ENCODE data around the gene TMEM11. TPM values are rescaled to one million over a fixed set of nuclear protein-coding genes. Genes with fewer than 3 reads are reported as not detected.

Gene TMEM11
- total and polyA plus RNA-seq, 2 of the 8 experiments (the other 6 are each of a cell fraction or from before 2014, with no cell fraction given), result 33.3 to 90.4 TPM

- TF ChIP-seq, protein P1, sequence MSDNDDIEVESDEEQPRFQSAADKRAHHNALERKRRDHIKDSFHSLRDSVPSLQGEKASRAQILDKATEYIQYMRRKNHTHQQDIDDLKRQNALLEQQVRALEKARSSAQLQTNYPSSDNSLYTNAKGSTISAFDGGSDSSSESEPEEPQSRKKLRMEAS (IDR thresholded peaks at IDR 0.05), result no peak
- TF ChIP-seq CTCF (IDR thresholded peaks at IDR 0.05; ENCODE audit: control extremely low read depth in 1 of 3, insufficient read depth in 1 of 3, low read depth in 1 of 3, low read length in 3 of 3) (no peak), POU5F1 (IDR thresholded peaks at IDR 0.05; ENCODE audit: low read depth, low read length) (no peak), TCF12 (IDR thresholded peaks at IDR 0.05; ENCODE audit: low read depth, low read length) (no peak), RBBP5 (IDR thresholded peaks at IDR 0.05; ENCODE audit: borderline replicate concordance, low read depth, low read length) (no peak), TAF1 (IDR thresholded peaks at IDR 0.05; ENCODE audit: low read depth, low read length) (no peak), SP1 (IDR thresholded peaks at IDR 0.05; ENCODE audit: low read depth, low read length) (no peak), EGR1 (IDR thresholded peaks at IDR 0.05; ENCODE audit: borderline replicate concordance, low read depth, low read length) (no peak), YY1 (IDR thresholded peaks at IDR 0.05; ENCODE audit: low read depth, low read length) (no peak), TAF7 (optimal IDR thresholded peaks at IDR 0.05; ENCODE audit: borderline replicate concordance, low read depth, low read length) (no peak)
These were observed 34.5 kb upstream of the TMEM11 start for GRCh38 chr17:21248500-21248899.

More at GRCh38 chr17:21248500-21248899, 34.5 kb upstream of the TMEM11 start:
- Histone ChIP-seq H3K27me3 (replicated peaks in 1 of 4; ENCODE audit: control insufficient read depth in 3 of 4, extremely low read depth in 1 of 4, insufficient read depth in 3 of 4, low read length in 3 of 4) (peaks cover 0 to 6% (median 4%) of the 10 kb centered on the region in 4 experiments; a peak in 2 of 7 replicates), H3K4ac (replicated peaks; ENCODE audit: insufficient read length, low read depth, low read length) (no peak overlapping the region), H2BK15ac (ENCODE audit: low read length) (no peak overlapping the region), H3K56ac (replicated peaks; ENCODE audit: insufficient read length, low read depth, low read length) (no peak overlapping the region), H2BK20ac (ENCODE audit: low read length) (no peak overlapping the region), H3K79me1 (ENCODE audit: low read depth, low read length) (peaks cover 5% of the 10 kb centered on the region), H2AFZ (ENCODE audit: low read length) (no peak overlapping the region), H3K14ac (ENCODE audit: insufficient read length) (no peak overlapping the region), H3K36me3 (ENCODE audit: control insufficient read depth in 2 of 4, insufficient read depth in 4 of 4, low read length in 3 of 4) (no peaks in the 10 kb centered on the region), H3K9me3 (ENCODE audit: insufficient read depth in 2 of 2, low read depth in 1 of 2, low read length in 1 of 2) (no peaks in the 10 kb centered on the region), H4K91ac (replicated peaks; ENCODE audit: insufficient read length, low read length) (no peak overlapping the region), H2AK5ac (ENCODE audit: low read depth, low read length) (no peak overlapping the region), H3K4me3 (ENCODE audit: extremely low read depth in 1 of 4, insufficient read depth in 2 of 4, low read depth in 3 of 4, low read length in 4 of 4) (no peak overlapping the region), H2BK5ac (ENCODE audit: low read depth, low read length) (no peak overlapping the region), H4K5ac (ENCODE audit: insufficient read length, low read depth, low read length) (no peak overlapping the region), H2BK12ac (ENCODE audit: low read depth, low read length) (no peak overlapping the region), H3K27ac (ENCODE audit: low read depth, low read length) (no peak overlapping the region), H3K23me2 (ENCODE audit: low read depth, low read length) (peaks cover 4% of the 10 kb centered on the region; the same call in 1 of the 2 replicates), H3K4me1 (replicated peaks in 1 of 4; ENCODE audit: control insufficient read depth in 3 of 4, insufficient read depth in 4 of 4, low read length in 3 of 4) (peaks cover 0 to 7% (median under 1%) of the 10 kb centered on the region in 4 experiments; a peak in 3 of 7 replicates), H2BK120ac (replicated peaks; ENCODE audit: low read depth, low read length) (no peak overlapping the region), H3K18ac (ENCODE audit: extremely low read depth, low read length) (no peak overlapping the region), H4K20me1 (replicated peaks in 1 of 2; ENCODE audit: control insufficient read depth in 1 of 2, insufficient read depth in 2 of 2, low read length in 2 of 2) (peaks cover 0 to 8% of the 10 kb centered on the region in 2 experiments), H3K9ac (replicated peaks in 1 of 4; ENCODE audit: extremely low read depth in 1 of 4, low read depth in 3 of 4, low read length in 3 of 4) (no peak overlapping the region), H3K79me2 (ENCODE audit: control insufficient read depth in 1 of 2, insufficient read depth in 2 of 2, low read length in 2 of 2) (no peaks in the 10 kb centered on the region), H3K23ac (ENCODE audit: insufficient read length) (no peak overlapping the region), H3K4me2 (ENCODE audit: insufficient read depth in 1 of 2, low read depth in 2 of 2, low read length in 2 of 2) (no peak overlapping the region), H4K8ac (ENCODE audit: extremely low read depth, insufficient read depth, low read length) (no peak overlapping the region)
- ChIA-PET CTCF (ENCODE audit: partially characterized antibody) (interaction anchor here (0.8 to 6.6 kb wide), 5 partner anchors 9 to 37 kb away, joined by 3 to 42 read pairs (median 3); no protein-coding TSS in a partner anchor), POLR2A (ENCODE audit: partially characterized antibody) (interaction anchor here (1.3 kb wide), 1 partner anchor 14 kb away, joined by 3 read pairs; no protein-coding TSS in a partner anchor)
- DNase-seq (ENCODE audit: low read depth in 1 of 2, low spot score in 2 of 2) (no peak), FAIRE-seq (no peak)
- 89% methylated on average over 4 of the region's 4 CpGs; no CpG with 5 or more reads in 1 of the 2 experiments for WGBS, 2 experiments (ENCODE audit: extremely low coverage in 1 of 2, insufficient coverage in 1 of 2, insufficient read length in 1 of 2, insufficient replicate concordance in 2 of 2, low coverage in 1 of 2, low lambda C conversion rate in 2 of 2, missing lambda C conversion rate in 1 of 2)

Measured in H1 (cell line).